Neuronal stem cell (in vitro differentiated cells): ENCODE results near the gene RNF152.
A peak's percentile ranks its signal among the peaks of the same experiment; 100 is the strongest.

Source experiments
- DNase-seq: peaks from one replicate; pipeline ENCODE4 v3.0.0-alpha.2; 2013; ENCODE audit warnings: low spot score
- H2AFZ ChIP-seq: one replicate; pipeline ENCODE4 v1.6.1; 2013; ENCODE audit warnings: mild to moderate bottlenecking, low read length, inconsistent platforms
- H2AK5ac ChIP-seq: 2 replicates; pipeline ENCODE4 v1.6.1; 2013; ENCODE audit warnings: low read depth, mild to moderate bottlenecking, inconsistent platforms, low read length, moderate library complexity, mixed read lengths
- H2BK120ac ChIP-seq: 2 replicates; pipeline ENCODE4 v1.6.1; 2013; ENCODE audit warnings: low read depth, mild to moderate bottlenecking, inconsistent platforms, low read length, moderate library complexity, mixed read lengths
- H2BK12ac ChIP-seq: one replicate; pipeline ENCODE4 v1.6.1; 2013; ENCODE audit warnings: low read length, inconsistent platforms
- H2BK15ac ChIP-seq: 2 replicates; pipeline ENCODE4 v1.6.1; 2013; ENCODE audit warnings: mild to moderate bottlenecking, low read length, inconsistent platforms, mixed read lengths
- H2BK5ac ChIP-seq: one replicate; pipeline ENCODE4 v1.6.1; 2013; ENCODE audit warnings: inconsistent platforms, mild to moderate bottlenecking, low read length, moderate library complexity
- H3K14ac ChIP-seq: one replicate; pipeline ENCODE4 v1.6.1; 2013; ENCODE audit warnings: low read length, inconsistent platforms
- H3K18ac ChIP-seq: 2 replicates; pipeline ENCODE4 v1.6.1; 2013; ENCODE audit warnings: low read length, inconsistent platforms
- H3K23ac ChIP-seq: 2 replicates; pipeline ENCODE4 v1.6.1; 2013; ENCODE audit warnings: low read depth, mild to moderate bottlenecking, mixed read lengths, low read length, inconsistent platforms; ENCODE audit not compliant: poor library complexity
- H3K27ac ChIP-seq: replicated peaks from 3 replicates; pipeline ENCODE4 v1.5.1; 2013; ENCODE audit warnings: low read length, inconsistent platforms
- H3K27me3 ChIP-seq, 3 experiments: 2 replicates each; pipeline ENCODE4 v1.6.1; 2013; ENCODE audit warnings: low read length in 3 of 3, mild to moderate bottlenecking in 2 of 3, inconsistent platforms in 1 of 3, low read depth in 1 of 3, mixed read lengths in 1 of 3, moderate library complexity in 1 of 3; ENCODE audit not compliant: control insufficient read depth in 3 of 3, insufficient read depth in 3 of 3
- H3K36me3 ChIP-seq, 2 donors: replicated peaks in 1 of 2; 2 replicates each; pipeline ENCODE4 v1.6.1; 2013; ENCODE audit warnings: low read length in 2 of 2; ENCODE audit not compliant: control insufficient read depth in 2 of 2, insufficient read depth in 2 of 2
- H3K4ac ChIP-seq: 2 replicates; pipeline ENCODE4 v1.6.1; 2013; ENCODE audit warnings: inconsistent platforms, mild to moderate bottlenecking, low read length, moderate library complexity
- H3K4me1 ChIP-seq, 2 donors: 1 replicate in 1 of 2; 2 replicates in 1 of 2; pipeline ENCODE4 v1.6.1; 2013; ENCODE audit warnings: low read length in 2 of 2, low read depth in 1 of 2; ENCODE audit not compliant: control insufficient read depth in 2 of 2, insufficient read depth in 1 of 2
- H3K4me2 ChIP-seq: one replicate; pipeline ENCODE4 v1.6.1; 2013; ENCODE audit warnings: mild to moderate bottlenecking, low read length, inconsistent platforms; ENCODE audit not compliant: insufficient read depth, poor library complexity, severe bottlenecking
- H3K4me3 ChIP-seq, 2 donors: 2 replicates each; pipeline ENCODE4 v1.5.1; 2013; ENCODE audit warnings: low read length in 2 of 2, mild to moderate bottlenecking in 2 of 2, inconsistent platforms in 1 of 2, moderate library complexity in 1 of 2
- H3K79me1 ChIP-seq: one replicate; pipeline ENCODE4 v1.6.1; 2013; ENCODE audit warnings: low read depth, mild to moderate bottlenecking, inconsistent platforms, low read length, moderate library complexity
- H3K9ac ChIP-seq: one replicate; pipeline ENCODE4 v1.6.1; 2013; ENCODE audit warnings: mild to moderate bottlenecking, low read depth, low read length, inconsistent platforms; ENCODE audit not compliant: poor library complexity
- H3K9me3 ChIP-seq, 2 donors: replicated peaks in 1 of 2; 2 replicates each; pipeline versions ENCODE3 to v1.6.1; 2013; ENCODE audit warnings: low read length in 2 of 2, mild to moderate bottlenecking in 2 of 2, inconsistent platforms in 1 of 2, low read depth in 1 of 2, mixed read lengths in 1 of 2, moderate library complexity in 1 of 2; ENCODE audit not compliant: control insufficient read depth in 2 of 2, insufficient read depth in 1 of 2
- H4K8ac ChIP-seq: one replicate; pipeline ENCODE4 v1.6.1; 2013; ENCODE audit warnings: low read depth, mild to moderate bottlenecking, inconsistent platforms, low read length, moderate library complexity
- H4K91ac ChIP-seq: one replicate; pipeline ENCODE4 v1.6.1; 2013; ENCODE audit warnings: low read length, low read depth, mild to moderate bottlenecking, inconsistent platforms; ENCODE audit not compliant: poor library complexity
- WGBS, 2 donors: extraction: QIAGEN DNeasy Blood & Tissue Kit; methylation state at CpG; one replicate each; pipeline ENCODE4 v1.1.7; 2013; ENCODE audit warnings: missing lambda C conversion rate in 2 of 2, mixed read lengths in 1 of 2; ENCODE audit not compliant: insufficient read length in 2 of 2, insufficient replicate concordance in 1 of 2; ENCODE audit errors: extremely low coverage in 2 of 2; 5-methylcytosine and 5-hydroxymethylcytosine counted together

RNF152 gene

DNA sequence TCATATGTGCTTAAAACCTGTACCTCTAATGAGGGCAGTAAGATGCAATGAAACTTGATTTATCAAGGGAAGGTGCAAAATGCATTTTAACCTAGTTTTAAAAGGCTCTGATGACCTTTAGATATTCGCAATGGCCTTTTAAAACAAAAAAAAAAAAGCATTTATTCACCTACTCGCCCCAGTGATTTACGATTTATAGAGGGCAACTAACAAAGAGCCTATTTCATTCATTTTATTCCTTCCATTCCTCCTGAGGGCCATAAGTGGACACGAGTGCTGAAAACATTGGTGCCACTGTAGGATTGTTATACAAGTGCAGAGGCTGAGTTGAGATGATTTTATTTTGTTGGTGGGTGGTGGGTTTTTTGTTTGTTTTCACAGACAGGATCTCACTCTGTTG, 48.1 kb downstream of the RNF152 start:
- Histone ChIP-seq H3K4me1 (peaks cover 3 to 4% of the 10 kb centered on the region in 2 donors), H3K9ac (no peak overlapping the region), H3K27ac (no peak overlapping the region), H3K4ac (no peak overlapping the region), H3K36me3 (no peaks in the 10 kb centered on the region), H2BK5ac (no peak overlapping the region), H2BK15ac (no peak overlapping the region), H3K4me2 (no peak overlapping the region), H2AK5ac (no peak overlapping the region), H3K18ac (no peak overlapping the region), H3K9me3 (no peaks in the 10 kb centered on the region), H2BK12ac (no peak overlapping the region), H4K8ac (no peak overlapping the region), H2BK120ac (no peak overlapping the region), H3K4me3 (no peak overlapping the region), H3K27me3 (no peaks in the 10 kb centered on the region), H2AFZ (no peak overlapping the region), H3K23ac (no peak overlapping the region), H3K14ac (no peak overlapping the region), H3K79me1 (no peaks in the 10 kb centered on the region), H4K91ac (no peak overlapping the region)
- WGBS, 2 donors: no CpG with 5 or more reads among the region's 4 CpGs
- DNase-seq: no peak

DNA sequence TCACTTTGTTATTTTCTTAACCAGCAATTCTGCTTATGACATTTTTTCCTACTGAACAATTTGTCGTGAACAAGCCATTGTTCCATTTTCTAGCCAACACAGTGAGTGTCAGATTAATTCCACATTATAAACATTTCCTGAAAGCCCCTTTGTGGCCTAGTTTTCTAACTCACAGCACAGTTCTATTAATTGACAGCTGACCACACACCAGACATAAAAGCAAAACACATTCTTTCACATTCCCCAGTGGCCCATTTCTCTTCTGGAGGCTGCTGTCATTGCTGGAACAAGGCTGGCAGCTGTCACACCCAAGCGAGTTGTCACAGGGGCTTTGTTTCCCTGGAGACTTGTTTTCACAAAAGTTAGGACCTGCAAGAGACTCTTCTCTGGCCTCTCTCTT, 50.7 kb downstream of the RNF152 start:
- Histone ChIP-seq H3K18ac (no peak overlapping the region), H3K27ac (no peak overlapping the region), H3K4me1 (peaks cover 3 to 4% of the 10 kb centered on the region in 2 donors), H3K4me3 (no peak overlapping the region), H3K9ac (no peak overlapping the region), H3K27me3 (no peaks in the 10 kb centered on the region), H2BK12ac (no peak overlapping the region), H3K4me2 (no peak overlapping the region), H4K8ac (no peak overlapping the region), H2AK5ac (no peak overlapping the region), H3K9me3 (peaks cover 0 to 10% of the 10 kb centered on the region in 2 donors), H3K79me1 (no peaks in the 10 kb centered on the region), H2BK120ac (no peak overlapping the region), H2AFZ (no peak overlapping the region), H4K91ac (no peak overlapping the region), H3K23ac (no peak overlapping the region), H3K36me3 (no peaks in the 10 kb centered on the region), H3K4ac (no peak overlapping the region), H3K14ac (no peak overlapping the region), H2BK5ac (no peak overlapping the region), H2BK15ac (no peak overlapping the region)
- WGBS, 2 donors: no CpG with 5 or more reads among the region's 2 CpGs
- peak; percentile 11 for DNase-seq

DNA sequence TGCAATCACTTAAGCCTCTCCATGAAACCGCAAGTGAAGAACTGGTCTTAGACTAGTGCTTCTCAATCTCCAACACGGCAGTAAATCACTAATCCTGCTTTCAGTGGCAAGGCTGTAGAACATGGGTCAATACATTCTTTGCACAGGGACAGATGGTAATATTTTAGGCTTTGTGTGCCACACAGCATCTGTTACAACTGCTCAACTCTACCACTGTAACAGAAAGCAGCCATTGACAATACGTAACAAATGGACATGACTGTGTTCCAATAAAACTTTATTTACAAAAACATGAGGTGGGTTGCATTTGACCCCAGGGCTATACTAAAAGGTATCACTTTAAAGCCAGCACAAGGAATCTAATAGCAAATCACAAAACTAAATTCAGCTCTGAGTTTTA, 51.1 kb downstream of the RNF152 start:
- no peak overlapping the region for H3K4me2 ChIP-seq
- DNase-seq: no peak
- H3K18ac ChIP-seq: no peak overlapping the region
- no peak overlapping the region for H3K27ac ChIP-seq
- no peaks in the 10 kb centered on the region for H3K27me3 ChIP-seq
- H4K8ac ChIP-seq: no peak overlapping the region
- H2BK15ac ChIP-seq: no peak overlapping the region
- no peak overlapping the region for H3K9ac ChIP-seq
- H3K4me1 ChIP-seq: peaks cover 3 to 4% of the 10 kb centered on the region in 2 donors
- no peak overlapping the region for H3K23ac ChIP-seq
- H3K4ac ChIP-seq: no peak overlapping the region
- no peak overlapping the region for H3K14ac ChIP-seq
- H3K79me1 ChIP-seq: no peaks in the 10 kb centered on the region
- H2BK120ac ChIP-seq: no peak overlapping the region
- peaks cover 0 to 14% of the 10 kb centered on the region in 2 donors for H3K9me3 ChIP-seq
- no peak overlapping the region for H2BK12ac ChIP-seq
- no peak overlapping the region for H2AK5ac ChIP-seq
- H4K91ac ChIP-seq: no peak overlapping the region
- WGBS, 2 donors: no CpG with 5 or more reads among the region's 3 CpGs
- H2AFZ ChIP-seq: no peak overlapping the region
- H3K36me3 ChIP-seq: no peaks in the 10 kb centered on the region
- no peak overlapping the region for H3K4me3 ChIP-seq
- H2BK5ac ChIP-seq: no peak overlapping the region

DNA sequence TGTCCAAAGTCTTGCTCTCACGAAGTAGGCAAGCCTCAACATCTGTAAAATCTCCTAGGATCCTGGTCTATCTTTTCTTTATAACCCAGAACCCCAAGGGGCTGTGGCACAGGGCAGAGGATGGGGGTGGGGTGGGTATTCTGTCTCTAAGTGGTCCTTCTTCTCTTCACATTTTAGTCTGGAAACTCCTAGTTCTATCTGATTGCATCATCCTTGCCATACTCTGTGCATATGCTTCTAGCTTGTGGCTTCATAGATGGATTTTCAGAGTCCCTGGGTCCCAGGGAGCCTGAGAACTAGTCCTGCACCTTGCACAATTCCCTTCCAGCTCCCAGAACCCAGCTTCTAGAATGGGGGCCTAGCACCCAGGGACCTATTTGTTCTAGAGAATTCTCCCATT, 52.5 kb downstream of the RNF152 start:
- no peak overlapping the region for H3K4ac ChIP-seq
- no CpG with 5 or more reads among the region's 1 CpG for WGBS, 2 donors
- H3K4me3 ChIP-seq: no peak overlapping the region
- no peak overlapping the region for H2AK5ac ChIP-seq
- peaks cover 3 to 4% of the 10 kb centered on the region in 2 donors for H3K4me1 ChIP-seq
- no peak overlapping the region for H2BK15ac ChIP-seq
- H3K4me2 ChIP-seq: no peak overlapping the region
- H4K91ac ChIP-seq: no peak overlapping the region
- H3K27me3 ChIP-seq: no peaks in the 10 kb centered on the region
- H3K27ac ChIP-seq: no peak overlapping the region
- H2BK120ac ChIP-seq: no peak overlapping the region
- H3K14ac ChIP-seq: no peak overlapping the region
- no peak overlapping the region for H3K9ac ChIP-seq
- H2BK5ac ChIP-seq: no peak overlapping the region
- H2AFZ ChIP-seq: no peak overlapping the region
- no peak overlapping the region for H3K23ac ChIP-seq
- no peak overlapping the region for H4K8ac ChIP-seq
- no peaks in the 10 kb centered on the region for H3K36me3 ChIP-seq
- no peaks in the 10 kb centered on the region for H3K79me1 ChIP-seq
- H3K18ac ChIP-seq: no peak overlapping the region
- peaks cover 2 to 26% of the 10 kb centered on the region in 2 donors for H3K9me3 ChIP-seq
- DNase-seq: no peak
- H2BK12ac ChIP-seq: no peak overlapping the region
